Skeletal muscle cell (primary cell): ENCODE data around the gene NACAD.
"Not testable (repeated sequence)": the region's sequence is repeated elsewhere in the genome, so short reads cannot be mapped to it uniquely, and the experiment has no call there.

Experiments used
- DNase-seq: peaks from one replicate; pipeline ENCODE4 v3.0.0-alpha.2; 2010; ENCODE audit warnings: low read depth
- H3K4me3 ChIP-seq: 2 replicates; pipeline ENCODE4 v1.5.1; 2011; ENCODE audit warnings: low read depth, mild to moderate bottlenecking, control low read depth, low read length, moderate library complexity

The NACAD gene

GRCh38 chr7:45118889-45119331 lies 30.1 kb upstream of the NACAD start:
- no peak overlapping the region for H3K4me3 ChIP-seq
- DNase-seq = no peak

GRCh38 chr7:45118292-45118691 lies 29.5 kb upstream of the NACAD start:
- DNase-seq = no peak
- H3K4me3 ChIP-seq = no peak overlapping the region

GRCh38 chr7:45117582-45117981 lies 28.8 kb upstream of the NACAD start:
- DNase-seq = no peak
- H3K4me3 ChIP-seq = no peak overlapping the region

- no peak overlapping the region for H3K4me3 ChIP-seq
- no peak for DNase-seq
Observed at GRCh38 chr7:45116048-45116447, 27.3 kb upstream of the NACAD start.

- H3K4me3 ChIP-seq = no peak overlapping the region
- no peak for DNase-seq
Observed at GRCh38 chr7:45114926-45115325, 26.2 kb upstream of the NACAD start.

GRCh38 chr7:45114257-45114656 lies 25.5 kb upstream of the NACAD start:
- H3K4me3 ChIP-seq, DNase-seq: not testable (repeated sequence)

GRCh38 chr7:45112648-45113047 lies 23.9 kb upstream of the NACAD start:
- no peak for DNase-seq
- no peak overlapping the region for H3K4me3 ChIP-seq

- peak; percentile 63 for DNase-seq
- peak within 1 kb of the TSS; percentile 88 for H3K4me3 ChIP-seq
Observed at GRCh38 chr7:45111298-45112223, 22.8 kb upstream of the NACAD start, which contains the start of gene TBRG4. TSS of gene TBRG4 (minus strand) at chr7:45111697. CDS start at chr7:45109237, 2,460 bp downstream.

GRCh38 chr7:45108863-45109262 lies 20.1 kb upstream of the NACAD start:
- no peak overlapping the region for H3K4me3 ChIP-seq
- DNase-seq = no peak

GRCh38 chr7:45107356-45107755 lies 18.6 kb upstream of the NACAD start:
- no peak for DNase-seq
- no peak overlapping the region for H3K4me3 ChIP-seq

- no peak for DNase-seq
- H3K4me3 ChIP-seq = no peak overlapping the region
Observed at GRCh38 chr7:45106820-45107219, 18.1 kb upstream of the NACAD start.

GRCh38 chr7:45105588-45106188 lies 16.9 kb upstream of the NACAD start:
- DNase-seq = no peak
- H3K4me3 ChIP-seq = no peak overlapping the region

- no peak overlapping the region for H3K4me3 ChIP-seq
- no peak for DNase-seq
Observed at GRCh38 chr7:45104844-45105587, 16.2 kb upstream of the NACAD start.

GRCh38 chr7:45103958-45104843 lies 15.4 kb upstream of the NACAD start:
- H3K4me3 ChIP-seq = no peak overlapping the region
- DNase-seq = no peak

GRCh38 chr7:45102785-45103712 lies 14.3 kb upstream of the NACAD start:
- H3K4me3 ChIP-seq = no peak overlapping the region
- DNase-seq = no peak

GRCh38 chr7:45101748-45102147 lies 13.0 kb upstream of the NACAD start:
- no peak overlapping the region for H3K4me3 ChIP-seq
- no peak for DNase-seq

- H3K4me3 ChIP-seq = no peak overlapping the region
- no peak for DNase-seq
Observed at GRCh38 chr7:45100761-45101480, 12.2 kb upstream of the NACAD start.
